HEK293T (cell line): ENCODE measurements around the gene SPOCK3.

Experiments
- CTCF ChIA-PET: fragments of 350-600 bp; formaldehyde crosslinking; extraction: SDS; loops from one replicate; lab custom pipeline; 2021; ENCODE audit warnings: antibody characterized with exemption, inconsistent platforms; lab: Yijun Ruan, JAX
- POLR2A ChIA-PET: fragments of 350-600 bp; formaldehyde crosslinking; extraction: SDS; loops from one replicate; lab custom pipeline; 2020; ENCODE audit warnings: antibody characterized with exemption, inconsistent platforms; lab: Yijun Ruan, JAX
- DNase-seq: peaks from one replicate; pipeline ENCODE4 v3.0.0; 2012; ENCODE audit warnings: mixed read lengths; ENCODE audit errors: extremely low spot score
- ARNT ChIP-seq: fragments of 450-650 bp; IDR thresholded peaks from 2 replicates; pipeline ENCODE4 v1.6.1; 2017; ENCODE audit warnings: mild to moderate bottlenecking
- BHLHE40 ChIP-seq: fragments of 450-650 bp; IDR thresholded peaks from 2 replicates; pipeline ENCODE4 v1.6.1; 2016; ENCODE audit warnings: mild to moderate bottlenecking, moderate library complexity, borderline replicate concordance
- CTBP1 ChIP-seq: fragments of 450-650 bp; IDR thresholded peaks from 2 replicates; pipeline ENCODE4 v1.6.1; 2016; ENCODE audit warnings: borderline replicate concordance
- ELF4 ChIP-seq: fragments of 450-650 bp; IDR thresholded peaks from 2 replicates; pipeline ENCODE4 v1.6.1; 2017; ENCODE audit warnings: antibody characterized with exemption
- FOXA1 ChIP-seq: fragments of 450-650 bp; IDR thresholded peaks from 2 replicates; pipeline ENCODE4 v1.6.1; 2016; ENCODE audit warnings: mild to moderate bottlenecking
- FOXK2 ChIP-seq: fragments of 450-650 bp; IDR thresholded peaks from 2 replicates; pipeline ENCODE4 v1.6.1; 2016; ENCODE audit warnings: mild to moderate bottlenecking
- FOXM1 ChIP-seq: fragments of 450-650 bp; IDR thresholded peaks from 2 replicates; pipeline ENCODE4 v1.6.1; 2017; ENCODE audit warnings: mild to moderate bottlenecking, borderline replicate concordance
- HDGF ChIP-seq: fragments of 450-650 bp; IDR thresholded peaks from 2 replicates; pipeline ENCODE4 v1.6.1; 2017; ENCODE audit warnings: antibody characterized with exemption, borderline replicate concordance
- L3MBTL2 ChIP-seq: fragments of 450-650 bp; conservative IDR thresholded peaks from 2 replicates; pipeline ENCODE4 v1.6.1; 2016; ENCODE audit warnings: mild to moderate bottlenecking
- LEF1 ChIP-seq: fragments of 450-650 bp; IDR thresholded peaks from 2 replicates; pipeline ENCODE4 v1.6.1; 2017; ENCODE audit warnings: mild to moderate bottlenecking, borderline replicate concordance
- NFRKB ChIP-seq: fragments of 450-650 bp; IDR thresholded peaks from 2 replicates; pipeline ENCODE4 v1.6.1; 2016; ENCODE audit warnings: mild to moderate bottlenecking, moderate library complexity
- PKNOX1 ChIP-seq: fragments of 450-650 bp; IDR thresholded peaks from 2 replicates; pipeline ENCODE4 v1.6.1; 2016
- SP1 ChIP-seq: fragments of 450-650 bp; IDR thresholded peaks from 2 replicates; pipeline ENCODE4 v1.6.1; 2017
- SUZ12 ChIP-seq: fragments of 450-650 bp; IDR thresholded peaks from 2 replicates; pipeline ENCODE4 v1.6.1; 2016; ENCODE audit warnings: mild to moderate bottlenecking
- TARDBP ChIP-seq: fragments of 450-650 bp; IDR thresholded peaks from 2 replicates; pipeline ENCODE4 v1.6.1; 2016
- ZNF384 ChIP-seq: fragments of 450-650 bp; IDR thresholded peaks from 2 replicates; pipeline ENCODE4 v1.6.1; 2016

The SPOCK3 gene

GRCh38 chr4:167218022-167218608 lies 16.2 kb downstream of the SPOCK3 start:
- ChIA-PET CTCF (no interaction called here), POLR2A (interaction anchor here (1.0 kb wide), 1 partner anchor 16 kb away, joined by 3 read pairs; the partner anchor contains the start of gene SPOCK3)
- no peak for DNase-seq
- TF ChIP-seq BHLHE40, result no peak
- TF ChIP-seq CTBP1, result no peak
- no peak for TF ChIP-seq ELF4
- TF ChIP-seq SP1, result no peak
- TF ChIP-seq FOXK2, result no peak
- no peak for TF ChIP-seq ARNT
- TF ChIP-seq FOXM1, result no peak
- no peak for TF ChIP-seq L3MBTL2
- no peak for TF ChIP-seq FOXA1
- no peak for TF ChIP-seq ZNF384
- TF ChIP-seq SUZ12, result no peak
- no peak for TF ChIP-seq NFRKB
- TF ChIP-seq TARDBP, result no peak
- TF ChIP-seq LEF1, result no peak

- no peak for DNase-seq
- POLR2A ChIA-PET, result no interaction called here
- CTCF ChIA-PET, result no interaction called here
Observed at GRCh38 chr4:167216783-167217182, 17.5 kb downstream of the SPOCK3 start.

GRCh38 chr4:167210166-167210565 lies 24.1 kb downstream of the SPOCK3 start:
- POLR2A ChIA-PET, result no interaction called here

More at GRCh38 chr4:167216783-167217182, 17.5 kb downstream of the SPOCK3 start:
- no peak for TF ChIP-seq NFRKB
- no peak for TF ChIP-seq CTBP1
- no peak for TF ChIP-seq FOXK2
- no peak for TF ChIP-seq FOXM1
- no peak for TF ChIP-seq ZNF384
- TF ChIP-seq SUZ12, result no peak
- no peak for TF ChIP-seq FOXA1
- no peak for TF ChIP-seq TARDBP
- TF ChIP-seq L3MBTL2, result no peak
- TF ChIP-seq HDGF, result no peak
- no peak for TF ChIP-seq LEF1
- TF ChIP-seq ELF4, result no peak
- no peak for TF ChIP-seq SP1
- no peak for TF ChIP-seq PKNOX1
- TF ChIP-seq ARNT, result no peak

GRCh38 chr4:167196344-167197012 lies 37.8 kb downstream of the SPOCK3 start:
- POLR2A ChIA-PET, result no interaction called here
- peak; percentile 71 for TF ChIP-seq ZNF384
- TF ChIP-seq FOXM1, result no peak
- DNase-seq, result no peak
- CTCF ChIA-PET, result no interaction called here

More at GRCh38 chr4:167210166-167210565, 24.1 kb downstream of the SPOCK3 start:
- TF ChIP-seq NFRKB, result no peak
- no peak for TF ChIP-seq TARDBP
- TF ChIP-seq ELF4, result no peak
- TF ChIP-seq SUZ12, result no peak
- TF ChIP-seq PKNOX1, result no peak
- TF ChIP-seq L3MBTL2, result no peak
- no peak for TF ChIP-seq ARNT
- TF ChIP-seq ZNF384, result no peak
- TF ChIP-seq SP1, result no peak
- no peak for TF ChIP-seq CTBP1
- no peak for TF ChIP-seq HDGF
- TF ChIP-seq FOXA1, result no peak
- DNase-seq, result no peak
- CTCF ChIA-PET, result no interaction called here

GRCh38 chr4:167190379-167190778 lies 43.9 kb downstream of the SPOCK3 start:
- ChIA-PET POLR2A (no interaction called here), CTCF (no interaction called here)
- TF ChIP-seq ZNF384 (no peak), HDGF (no peak), L3MBTL2 (no peak), TARDBP (no peak), ELF4 (no peak), BHLHE40 (no peak), CTBP1 (no peak), PKNOX1 (no peak), ARNT (no peak), SP1 (no peak), NFRKB (no peak)
- DNase-seq, result no peak

GRCh38 chr4:167185465-167185864 lies 48.8 kb downstream of the SPOCK3 start:
- TF ChIP-seq TARDBP (no peak), L3MBTL2 (no peak), SP1 (no peak), NFRKB (no peak), BHLHE40 (no peak), PKNOX1 (no peak), CTBP1 (no peak)
- DNase-seq, result no peak
- CTCF ChIA-PET, result interaction anchor here (0.6 kb wide), 1 partner anchor 144 kb away, joined by 4 read pairs; no protein-coding TSS in a partner anchor
- POLR2A ChIA-PET, result no interaction called here
